ENCODE measurements around the gene AMMECR1.

DNA sequence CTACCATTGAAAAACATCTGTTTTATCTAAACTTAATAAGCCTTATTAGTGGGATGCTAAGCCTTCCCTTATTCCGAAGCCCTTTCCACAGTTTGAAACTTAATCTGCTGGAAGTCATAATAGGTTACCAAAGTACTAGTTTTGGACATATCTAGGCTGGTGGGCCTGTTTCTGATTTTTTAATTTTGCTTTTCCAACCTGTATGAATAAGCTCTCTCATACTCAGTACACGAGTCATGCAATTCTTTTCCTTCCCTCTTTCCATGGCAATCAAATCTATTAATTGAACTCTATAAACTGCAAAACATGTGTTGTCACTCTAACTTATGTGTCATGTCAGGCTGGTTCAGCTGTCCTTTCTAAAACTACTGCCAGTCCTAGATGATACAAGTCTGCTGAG is 91.0 kb downstream of the AMMECR1 start:
- TF ChIP-seq, protein P1, sequence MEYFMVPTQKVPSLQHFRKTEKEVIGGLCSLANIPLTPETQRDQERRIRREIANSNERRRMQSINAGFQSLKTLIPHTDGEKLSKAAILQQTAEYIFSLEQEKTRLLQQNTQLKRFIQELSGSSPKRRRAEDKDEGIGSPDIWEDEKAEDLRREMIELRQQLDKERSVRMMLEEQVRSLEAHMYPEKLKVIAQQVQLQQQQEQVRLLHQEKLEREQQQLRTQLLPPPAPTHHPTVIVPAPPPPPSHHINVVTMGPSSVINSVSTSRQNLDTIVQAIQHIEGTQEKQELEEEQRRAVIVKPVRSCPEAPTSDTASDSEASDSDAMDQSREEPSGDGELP (IDR thresholded peaks at IDR 0.05; ENCODE audit: borderline replicate concordance, low read depth) = no peak
- TF ChIP-seq POLR2A (IDR thresholded peaks at IDR 0.05; ENCODE audit: insufficient read depth in 1 of 2, low read depth in 2 of 2, low read length in 2 of 2) (no peak), ATM (IDR thresholded peaks at IDR 0.05; ENCODE audit: borderline replicate concordance) (no peak), AKAP8 (CRISPR knock-in tag; IDR thresholded peaks at IDR 0.05) (no peak), AGO1 (IDR thresholded peaks at IDR 0.05; ENCODE audit: low read depth, low read length, poor library complexity, severe bottlenecking) (no peak), MAFG (CRISPR knock-in tag; IDR thresholded peaks at IDR 0.05) (no peak), KDM1A (CRISPR knock-in tag; IDR thresholded peaks at IDR 0.05) (no peak), ZNF350 (CRISPR knock-in tag; IDR thresholded peaks at IDR 0.05; ENCODE audit: borderline replicate concordance, low read depth) (no peak)
- TF ChIP-seq, protein P2, sequence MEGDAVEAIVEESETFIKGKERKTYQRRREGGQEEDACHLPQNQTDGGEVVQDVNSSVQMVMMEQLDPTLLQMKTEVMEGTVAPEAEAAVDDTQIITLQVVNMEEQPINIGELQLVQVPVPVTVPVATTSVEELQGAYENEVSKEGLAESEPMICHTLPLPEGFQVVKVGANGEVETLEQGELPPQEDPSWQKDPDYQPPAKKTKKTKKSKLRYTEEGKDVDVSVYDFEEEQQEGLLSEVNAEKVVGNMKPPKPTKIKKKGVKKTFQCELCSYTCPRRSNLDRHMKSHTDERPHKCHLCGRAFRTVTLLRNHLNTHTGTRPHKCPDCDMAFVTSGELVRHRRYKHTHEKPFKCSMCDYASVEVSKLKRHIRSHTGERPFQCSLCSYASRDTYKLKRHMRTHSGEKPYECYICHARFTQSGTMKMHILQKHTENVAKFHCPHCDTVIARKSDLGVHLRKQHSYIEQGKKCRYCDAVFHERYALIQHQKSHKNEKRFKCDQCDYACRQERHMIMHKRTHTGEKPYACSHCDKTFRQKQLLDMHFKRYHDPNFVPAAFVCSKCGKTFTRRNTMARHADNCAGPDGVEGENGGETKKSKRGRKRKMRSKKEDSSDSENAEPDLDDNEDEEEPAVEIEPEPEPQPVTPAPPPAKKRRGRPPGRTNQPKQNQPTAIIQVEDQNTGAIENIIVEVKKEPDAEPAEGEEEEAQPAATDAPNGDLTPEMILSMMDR (CRISPR knock-in tag; IDR thresholded peaks at IDR 0.05) = no peak
- TF ChIP-seq, protein P3, sequence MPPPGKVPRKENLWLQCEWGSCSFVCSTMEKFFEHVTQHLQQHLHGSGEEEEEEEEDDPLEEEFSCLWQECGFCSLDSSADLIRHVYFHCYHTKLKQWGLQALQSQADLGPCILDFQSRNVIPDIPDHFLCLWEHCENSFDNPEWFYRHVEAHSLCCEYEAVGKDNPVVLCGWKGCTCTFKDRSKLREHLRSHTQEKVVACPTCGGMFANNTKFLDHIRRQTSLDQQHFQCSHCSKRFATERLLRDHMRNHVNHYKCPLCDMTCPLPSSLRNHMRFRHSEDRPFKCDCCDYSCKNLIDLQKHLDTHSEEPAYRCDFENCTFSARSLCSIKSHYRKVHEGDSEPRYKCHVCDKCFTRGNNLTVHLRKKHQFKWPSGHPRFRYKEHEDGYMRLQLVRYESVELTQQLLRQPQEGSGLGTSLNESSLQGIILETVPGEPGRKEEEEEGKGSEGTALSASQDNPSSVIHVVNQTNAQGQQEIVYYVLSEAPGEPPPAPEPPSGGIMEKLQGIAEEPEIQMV (CRISPR knock-in tag; IDR thresholded peaks at IDR 0.05; ENCODE audit: low read depth) = no peak

All from HepG2 (cell line).